Skeletal muscle cell (primary cell): ENCODE results near the gene TLN1.

Source experiments
- DNase-seq: peaks from one replicate; pipeline ENCODE4 v3.0.0-alpha.2; 2010; ENCODE audit warnings: low read depth
- H3K4me3 ChIP-seq: 2 replicates; pipeline ENCODE4 v1.5.1; 2011; ENCODE audit warnings: low read depth, mild to moderate bottlenecking, control low read depth, low read length, moderate library complexity

The TLN1 gene

GRCh38 chr9:35732185-35732799 lies at the start of gene TLN1, which contains the start of gene CREB3:
TLN1 (minus strand) TSS chr9:35732195; CDS start chr9:35725694, 6,501 bp downstream.
CREB3 (plus strand) TSS chr9:35732666; CDS start chr9:35732773, 107 bp downstream.
- peak; percentile 97 for DNase-seq
- peak within 1 kb of the TSS; percentile 90 for H3K4me3 ChIP-seq

GRCh38 chr9:35781066-35781465 lies 49.1 kb upstream of the TLN1 start:
- no peak for DNase-seq
- no peak overlapping the region for H3K4me3 ChIP-seq

- DNase-seq, result no peak
- no peak overlapping the region for H3K4me3 ChIP-seq
These were observed 46.5 kb upstream of the TLN1 start for GRCh38 chr9:35778496-35778895.

- no peak overlapping the region for H3K4me3 ChIP-seq
- DNase-seq, result no peak
These were observed 44.0 kb upstream of the TLN1 start for GRCh38 chr9:35776018-35776417.

GRCh38 chr9:35774907-35775635 lies 43.1 kb upstream of the TLN1 start:
- DNase-seq, result no peak
- H3K4me3 ChIP-seq, result no peak overlapping the region

- no peak overlapping the region for H3K4me3 ChIP-seq
- no peak for DNase-seq
These were observed 39.9 kb upstream of the TLN1 start for GRCh38 chr9:35771943-35772342.

GRCh38 chr9:35771534-35771933 lies 39.5 kb upstream of the TLN1 start:
- no peak overlapping the region for H3K4me3 ChIP-seq
- no peak for DNase-seq

GRCh38 chr9:35771075-35771433 lies 39.1 kb upstream of the TLN1 start:
- DNase-seq, result no peak
- H3K4me3 ChIP-seq, result no peak overlapping the region

- no peak overlapping the region for H3K4me3 ChIP-seq
- no peak for DNase-seq
These were observed 37.8 kb upstream of the TLN1 start for GRCh38 chr9:35769763-35770162.

- DNase-seq, result no peak
- H3K4me3 ChIP-seq, result no peak overlapping the region
These were observed 35.5 kb upstream of the TLN1 start for GRCh38 chr9:35767458-35767857.

- no peak overlapping the region for H3K4me3 ChIP-seq
- no peak for DNase-seq
These were observed 35.0 kb upstream of the TLN1 start for GRCh38 chr9:35766997-35767396.

GRCh38 chr9:35763803-35764202 lies 31.8 kb upstream of the TLN1 start:
- H3K4me3 ChIP-seq, result no peak overlapping the region
- DNase-seq, result no peak

- no peak overlapping the region for H3K4me3 ChIP-seq
- no peak for DNase-seq
These were observed 31.2 kb upstream of the TLN1 start for GRCh38 chr9:35763181-35763580.

- H3K4me3 ChIP-seq, result no peak overlapping the region
- peak; percentile 34 for DNase-seq
These were observed 28.7 kb upstream of the TLN1 start for GRCh38 chr9:35760651-35761050.

- DNase-seq, result no peak
- H3K4me3 ChIP-seq, result no peak overlapping the region
These were observed 27.8 kb upstream of the TLN1 start for GRCh38 chr9:35759795-35760194.

- H3K4me3 ChIP-seq, result no peak overlapping the region
- DNase-seq, result peak; percentile 36
These were observed 26.6 kb upstream of the TLN1 start for GRCh38 chr9:35758475-35759050.

- DNase-seq, result no peak
- H3K4me3 ChIP-seq, result no peak overlapping the region
These were observed 25.9 kb upstream of the TLN1 start for GRCh38 chr9:35757892-35758275.

- DNase-seq, result no peak
- H3K4me3 ChIP-seq, result peak overlapping the region; percentile 36
These were observed 25.4 kb upstream of the TLN1 start for GRCh38 chr9:35757226-35757891.

- DNase-seq, result no peak
- peak overlapping the region; percentile 36 for H3K4me3 ChIP-seq
These were observed 24.6 kb upstream of the TLN1 start for GRCh38 chr9:35756275-35757225.
